HepG2 (cell line): ENCODE data around the gene TBC1D14. TPM values are rescaled to one million over a fixed set of nuclear protein-coding genes. Genes with fewer than 3 reads are reported as not detected.

Experiments used
- AGO2 ChIP-seq: fragments of 200-400 bp; formaldehyde crosslinking; optimal IDR thresholded peaks from 2 replicates; pipeline ENCODE3; 2017; ENCODE audit warnings: mild to moderate bottlenecking, low read depth, low read length, moderate library complexity
- FLYWCH1 ChIP-seq: sonication (generic); formaldehyde crosslinking; IDR thresholded peaks from 2 replicates; pipeline ENCODE4 v1.8.1; 2023; ENCODE audit warnings: mild to moderate bottlenecking, missing genetic modification reagents
- FOSL1 ChIP-seq: sonication (generic); formaldehyde crosslinking; IDR thresholded peaks from 2 replicates; pipeline ENCODE4 v1.9.0; 2021; ENCODE audit warnings: missing genetic modification reagents, borderline replicate concordance
- FOXP1 ChIP-seq, 2 experiments: fragments of 450-650 bp in 1 of 2; IDR thresholded peaks; 2 replicates each; pipeline ENCODE4 v1.6.1; 2017 to 2018; ENCODE audit warnings: antibody characterized with exemption in 1 of 2
- HOMEZ ChIP-seq: IDR thresholded peaks from 2 replicates; pipeline ENCODE4 v1.6.1; 2016; ENCODE audit warnings: low read depth
- NCOR1 ChIP-seq: fragments of 200-600 bp; sonication (generic); IDR thresholded peaks from 2 replicates; pipeline ENCODE4 v1.7.0; 2017; ENCODE audit warnings: antibody characterized with exemption, low read length, borderline replicate concordance
- NPAS2 ChIP-seq: sonication (generic); formaldehyde crosslinking; IDR thresholded peaks from 2 replicates; pipeline ENCODE4 v1.8.0; 2022; ENCODE audit warnings: mild to moderate bottlenecking, missing genetic modification reagents, borderline replicate concordance
- NR2C2 ChIP-seq: sonication (generic); formaldehyde crosslinking; IDR thresholded peaks from 2 replicates; pipeline ENCODE4 v1.4.0; 2020; ENCODE audit warnings: missing genetic modification reagents, mild to moderate bottlenecking, moderate library complexity, borderline replicate concordance
- PAF1 ChIP-seq: IDR thresholded peaks from 2 replicates; pipeline ENCODE4 v1.6.1; 2016; ENCODE audit warnings: missing genetic modification reagents, missing compliant biosample characterization
- RBM22 ChIP-seq: fragments of 200-400 bp; formaldehyde crosslinking; optimal IDR thresholded peaks from 2 replicates; pipeline ENCODE3; 2017; ENCODE audit warnings: mild to moderate bottlenecking, low read length, moderate library complexity
- RCOR2 ChIP-seq: IDR thresholded peaks from 2 replicates; pipeline ENCODE4 v1.6.1; 2016; ENCODE audit warnings: missing biosample characterization, missing genetic modification reagents
- RXRB ChIP-seq: IDR thresholded peaks from 2 replicates; pipeline ENCODE4 v1.6.1; 2016; ENCODE audit warnings: borderline replicate concordance, missing genetic modification reagents, missing compliant biosample characterization
- SMC3 ChIP-seq: IDR thresholded peaks from 2 replicates; pipeline ENCODE4 v1.6.1; 2011; ENCODE audit warnings: low read length, improper control_type of control experiment
- THAP11 ChIP-seq: IDR thresholded peaks from 2 replicates; pipeline ENCODE4 v1.6.1; 2016; ENCODE audit warnings: missing biosample characterization, missing genetic modification reagents
- ZMYM3 ChIP-seq: sonication (generic); formaldehyde crosslinking; IDR thresholded peaks from 2 replicates; pipeline ENCODE4 v1.5.1; 2020; ENCODE audit warnings: mild to moderate bottlenecking, missing genetic modification reagents
- ZNF329 ChIP-seq: sonication (generic); formaldehyde crosslinking; IDR thresholded peaks from 2 replicates; pipeline ENCODE4 v1.9.0; 2021; ENCODE audit warnings: low read depth, mild to moderate bottlenecking, missing genetic modification reagents
- ZNF354B ChIP-seq: sonication (generic); formaldehyde crosslinking; IDR thresholded peaks from 2 replicates; pipeline ENCODE4 v1.8.0; 2022; ENCODE audit warnings: mild to moderate bottlenecking, missing genetic modification reagents
- ZNF563 ChIP-seq: sonication (generic); formaldehyde crosslinking; IDR thresholded peaks from 2 replicates; pipeline ENCODE4 v1.8.0; 2022; ENCODE audit warnings: mild to moderate bottlenecking, moderate library complexity, missing genetic modification reagents
- ZNF749 ChIP-seq: sonication (generic); formaldehyde crosslinking; IDR thresholded peaks from 2 replicates; pipeline ENCODE4 v1.8.0; 2022; ENCODE audit warnings: mild to moderate bottlenecking, missing genetic modification reagents, moderate library complexity, borderline replicate concordance
- ZNF83 ChIP-seq: sonication (generic); formaldehyde crosslinking; IDR thresholded peaks from 2 replicates; pipeline ENCODE4 v1.4.0; 2020; ENCODE audit warnings: missing genetic modification reagents, mild to moderate bottlenecking, borderline replicate concordance
- ZSCAN29 ChIP-seq: sonication (generic); formaldehyde crosslinking; conservative IDR thresholded peaks from 2 replicates; pipeline ENCODE4 v1.4.0; 2020; ENCODE audit warnings: mild to moderate bottlenecking, missing genetic modification reagents
- ZSCAN5A ChIP-seq: sonication (generic); formaldehyde crosslinking; IDR thresholded peaks from 2 replicates; pipeline ENCODE4 v1.8.0; 2022; ENCODE audit warnings: mild to moderate bottlenecking, missing genetic modification reagents, borderline replicate concordance
- polyA plus RNA-seq, 8 experiments: library from polyadenylated mRNA; depleted of rRNA in 3 of 8; stranded (reverse) in 7 of 8; unstranded in 1 of 8; fragments of >200 nt; fragmentation: Illumina TruSeq in 4 of 8; extraction: Trizol in 4 of 8; gene quantifications; 2 replicates each; pipeline versions ENCODE4 v1.2.1 to v1.2.3, GENCODE V29; 2011 to 2016; ENCODE audit warnings: low read depth in 4 of 8, missing spikeins in 1 of 8, mixed read lengths in 1 of 8; ENCODE audit not compliant: insufficient read depth in 1 of 8
- total RNA-seq, 5 experiments: library from RNA; depleted of rRNA; stranded (reverse); fragments of >200 nt; fragmentation: Illumina TruSeq; extraction: Trizol; gene quantifications; 2 replicates each; pipeline ENCODE4 v1.2.3, GENCODE V29; 2016; ENCODE audit warnings: low read depth in 1 of 5

TBC1D14 gene
- total and polyA plus RNA-seq, 2 of the 13 experiments (the other 11 are each of a cell fraction or from before 2014, with no cell fraction given) = 29.5 to 46.5 TPM

GRCh38 chr4:6926681-6927478 lies 17.3 kb downstream of the TBC1D14 start (continued):
- TF ChIP-seq FOXP1 (IDR thresholded peaks at IDR 0.05) = no peak
- peak; percentile 22; the same call in 1 of the 2 replicates for TF ChIP-seq FOXP1 (CRISPR knock-in tag; IDR thresholded peaks at IDR 0.05)
- peak; percentile 55; the same call in 1 of the 2 replicates for TF ChIP-seq ZSCAN5A (CRISPR knock-in tag)
- no peak for TF ChIP-seq FOSL1 (CRISPR knock-in tag)
- no peak for TF ChIP-seq NPAS2
- no peak for TF ChIP-seq ZNF749 (CRISPR knock-in tag)
- no peak for TF ChIP-seq RCOR2
- no peak for TF ChIP-seq FLYWCH1 (CRISPR knock-in tag)
- no peak for TF ChIP-seq AGO2
- no peak for TF ChIP-seq PAF1 (CRISPR knock-in tag)
- TF ChIP-seq RXRB = peak; percentile 65
- TF ChIP-seq ZSCAN29 (CRISPR knock-in tag) = no peak; the same call in 1 of the 2 replicates
- 0 out of 2 replicates have a peak, but pooled peaks have one; percentile 23 for TF ChIP-seq THAP11 (CRISPR knock-in tag)
- no peak for TF ChIP-seq RBM22
- no peak for TF ChIP-seq SMC3
- no peak for TF ChIP-seq ZNF83
- no peak for TF ChIP-seq HOMEZ (CRISPR knock-in tag)
- no peak for TF ChIP-seq ZNF354B (CRISPR knock-in tag)
- TF ChIP-seq NR2C2 (CRISPR knock-in tag) = no peak
- peak; percentile 61; the same call in 1 of the 2 replicates for TF ChIP-seq NCOR1
- TF ChIP-seq ZNF329 (CRISPR knock-in tag) = no peak
- no peak for TF ChIP-seq ZMYM3 (CRISPR knock-in tag)
- TF ChIP-seq ZNF563 (CRISPR knock-in tag) = no peak
